ENCODE data around the gene GNL3. TPM values are rescaled to one million over a fixed set of nuclear protein-coding genes. Genes with fewer than 3 reads are reported as not detected.

GNL3 gene
- total and polyA plus RNA-seq, 2 of the 8 experiments (the other 6 are each of a cell fraction or from before 2014, with no cell fraction given) = 45.5 to 184 TPM

- no peak overlapping the region for H2BK120ac ChIP-seq (replicated peaks; ENCODE audit: low read depth, low read length)
- H3K18ac ChIP-seq (ENCODE audit: extremely low read depth, low read length) = no peak overlapping the region
- H3K9me3 ChIP-seq (ENCODE audit: insufficient read depth in 2 of 2, low read depth in 1 of 2, low read length in 1 of 2) = no peaks in the 10 kb centered on the region
- CTCF ChIA-PET (ENCODE audit: partially characterized antibody) = no interaction called here
- WGBS, 2 experiments (ENCODE audit: extremely low coverage in 1 of 2, insufficient coverage in 1 of 2, insufficient read length in 1 of 2, insufficient replicate concordance in 2 of 2, low coverage in 1 of 2, low lambda C conversion rate in 2 of 2, missing lambda C conversion rate in 1 of 2) = 87% methylated on average over 3 of the region's 3 CpGs; no CpG with 5 or more reads in 1 of the 2 experiments
- DNase-seq (ENCODE audit: low read depth in 1 of 2, low spot score in 2 of 2) (no peak), FAIRE-seq (no peak)
- peaks cover 8 to 54% (median 26%) of the 10 kb centered on the region in 4 experiments; a peak in 7 of 8 replicates for H3K36me3 ChIP-seq (ENCODE audit: control insufficient read depth in 2 of 4, insufficient read depth in 4 of 4, low read length in 3 of 4)
- no peak overlapping the region for H3K23ac ChIP-seq (ENCODE audit: insufficient read length)
- H4K20me1 ChIP-seq (replicated peaks in 1 of 2; ENCODE audit: control insufficient read depth in 1 of 2, insufficient read depth in 2 of 2, low read length in 2 of 2) = no peaks in the 10 kb centered on the region
- H4K8ac ChIP-seq (ENCODE audit: extremely low read depth, insufficient read depth, low read length) = no peak overlapping the region
- H2BK15ac ChIP-seq (ENCODE audit: low read length) = no peak overlapping the region
- no peaks in the 10 kb centered on the region for H3K27me3 ChIP-seq (replicated peaks in 1 of 4; ENCODE audit: control insufficient read depth in 3 of 4, extremely low read depth in 1 of 4, insufficient read depth in 3 of 4, low read length in 3 of 4)
- no peak overlapping the region for H4K5ac ChIP-seq (ENCODE audit: insufficient read length, low read depth, low read length)
- no peak overlapping the region for H4K91ac ChIP-seq (replicated peaks; ENCODE audit: insufficient read length, low read length)
- H2BK20ac ChIP-seq (ENCODE audit: low read length) = no peak overlapping the region
- H3K23me2 ChIP-seq (ENCODE audit: low read depth, low read length) = no peaks in the 10 kb centered on the region
- no peak overlapping the region for H3K9ac ChIP-seq (replicated peaks in 1 of 4; ENCODE audit: extremely low read depth in 1 of 4, low read depth in 3 of 4, low read length in 3 of 4)
- H2BK12ac ChIP-seq (ENCODE audit: low read depth, low read length) = no peak overlapping the region
- H2AFZ ChIP-seq (ENCODE audit: low read length) = no peak overlapping the region
- H3K4ac ChIP-seq (replicated peaks; ENCODE audit: insufficient read length, low read depth, low read length) = no peak overlapping the region
- no peaks in the 10 kb centered on the region for H3K79me1 ChIP-seq (ENCODE audit: low read depth, low read length)
- H3K79me2 ChIP-seq (ENCODE audit: control insufficient read depth in 1 of 2, insufficient read depth in 2 of 2, low read length in 2 of 2) = no peaks in the 10 kb centered on the region
- no peak overlapping the region for H3K56ac ChIP-seq (replicated peaks; ENCODE audit: insufficient read length, low read depth, low read length)
- peaks cover 0 to 2% (median 0%) of the 10 kb centered on the region in 4 experiments; a peak in 1 of 7 replicates for H3K4me1 ChIP-seq (replicated peaks in 1 of 4; ENCODE audit: control insufficient read depth in 3 of 4, insufficient read depth in 4 of 4, low read length in 3 of 4)
- H3K27ac ChIP-seq (ENCODE audit: low read depth, low read length) = no peak overlapping the region
- H2AK5ac ChIP-seq (ENCODE audit: low read depth, low read length) = no peak overlapping the region
- POLR2A ChIA-PET (ENCODE audit: partially characterized antibody) = interaction anchor here (1.2 kb wide), 1 partner anchor 40 kb away, joined by 4 read pairs; no protein-coding TSS in a partner anchor
- no peak overlapping the region for H3K4me2 ChIP-seq (ENCODE audit: insufficient read depth in 1 of 2, low read depth in 2 of 2, low read length in 2 of 2)
- no peak overlapping the region for H3K14ac ChIP-seq (ENCODE audit: insufficient read length)
- H3K4me3 ChIP-seq (ENCODE audit: extremely low read depth in 1 of 4, insufficient read depth in 2 of 4, low read depth in 3 of 4, low read length in 4 of 4) = no peak overlapping the region
- no peak overlapping the region for H2BK5ac ChIP-seq (ENCODE audit: low read depth, low read length)
- no peak for TF ChIP-seq CEBPB (IDR thresholded peaks at IDR 0.05; ENCODE audit: low read depth, low read length)
- no peak for TF ChIP-seq RAD21 (IDR thresholded peaks at IDR 0.05 in 1 of 2, conservative IDR thresholded peaks at IDR 0.05 in 1 of 2; ENCODE audit: low read depth in 2 of 2, low read length in 2 of 2)
- TF ChIP-seq KDM1A (IDR thresholded peaks at IDR 0.05; ENCODE audit: borderline replicate concordance, low read length) = no peak
- no peak for TF ChIP-seq KDM4A (IDR thresholded peaks at IDR 0.05; ENCODE audit: low read depth, low read length, severe bottlenecking)
- no peak for TF ChIP-seq EP300 (IDR thresholded peaks at IDR 0.05; ENCODE audit: borderline replicate concordance in 1 of 2, low read depth in 2 of 2, low read length in 2 of 2)
- TF ChIP-seq CHD2 (IDR thresholded peaks at IDR 0.05; ENCODE audit: low read length) = no peak
- no peak for TF ChIP-seq SUZ12 (IDR thresholded peaks at IDR 0.05; ENCODE audit: low read length)
- no peak for TF ChIP-seq CBX8 (IDR thresholded peaks at IDR 0.05; ENCODE audit: borderline replicate concordance, low read depth, low read length)
- TF ChIP-seq ASH2L (IDR thresholded peaks at IDR 0.05; ENCODE audit: low read length) = no peak
- TF ChIP-seq TEAD4 (IDR thresholded peaks at IDR 0.05; ENCODE audit: low read depth, low read length) = no peak
- no peak for TF ChIP-seq SIN3A (conservative IDR thresholded peaks at IDR 0.05 in 1 of 2, IDR thresholded peaks at IDR 0.05 in 1 of 2; ENCODE audit: low read depth in 1 of 2, low read length in 2 of 2)
- TF ChIP-seq JUN (IDR thresholded peaks at IDR 0.05; ENCODE audit: low read depth, low read length) = no peak
- TF ChIP-seq BACH1 (IDR thresholded peaks at IDR 0.05; ENCODE audit: low read length) = no peak
- TF ChIP-seq SP4 (IDR thresholded peaks at IDR 0.05; ENCODE audit: low read length) = no peak
- no peak for TF ChIP-seq TAF1 (IDR thresholded peaks at IDR 0.05; ENCODE audit: low read depth, low read length)
These were observed 29.9 kb upstream of the GNL3 start for GRCh38 chr3:52655895-52656294.

Measured in H1 (cell line).